A549 treated with GW870086 at 1 μM for 4 hours (cell line): ENCODE measurements around the gene EPG5. TPM values are rescaled to one million over a fixed set of nuclear protein-coding genes. Genes with fewer than 3 reads are reported as not detected.

Experiments used
- total RNA-seq: library from RNA; stranded (reverse); fragments of 200-300 nt; extraction: Qiagen RNA extraction; gene quantifications from 5 replicates; pipeline ENCODE4 v1.2.3, GENCODE V29; 2022; ENCODE audit warnings: low read depth

Gene EPG5, protein sequence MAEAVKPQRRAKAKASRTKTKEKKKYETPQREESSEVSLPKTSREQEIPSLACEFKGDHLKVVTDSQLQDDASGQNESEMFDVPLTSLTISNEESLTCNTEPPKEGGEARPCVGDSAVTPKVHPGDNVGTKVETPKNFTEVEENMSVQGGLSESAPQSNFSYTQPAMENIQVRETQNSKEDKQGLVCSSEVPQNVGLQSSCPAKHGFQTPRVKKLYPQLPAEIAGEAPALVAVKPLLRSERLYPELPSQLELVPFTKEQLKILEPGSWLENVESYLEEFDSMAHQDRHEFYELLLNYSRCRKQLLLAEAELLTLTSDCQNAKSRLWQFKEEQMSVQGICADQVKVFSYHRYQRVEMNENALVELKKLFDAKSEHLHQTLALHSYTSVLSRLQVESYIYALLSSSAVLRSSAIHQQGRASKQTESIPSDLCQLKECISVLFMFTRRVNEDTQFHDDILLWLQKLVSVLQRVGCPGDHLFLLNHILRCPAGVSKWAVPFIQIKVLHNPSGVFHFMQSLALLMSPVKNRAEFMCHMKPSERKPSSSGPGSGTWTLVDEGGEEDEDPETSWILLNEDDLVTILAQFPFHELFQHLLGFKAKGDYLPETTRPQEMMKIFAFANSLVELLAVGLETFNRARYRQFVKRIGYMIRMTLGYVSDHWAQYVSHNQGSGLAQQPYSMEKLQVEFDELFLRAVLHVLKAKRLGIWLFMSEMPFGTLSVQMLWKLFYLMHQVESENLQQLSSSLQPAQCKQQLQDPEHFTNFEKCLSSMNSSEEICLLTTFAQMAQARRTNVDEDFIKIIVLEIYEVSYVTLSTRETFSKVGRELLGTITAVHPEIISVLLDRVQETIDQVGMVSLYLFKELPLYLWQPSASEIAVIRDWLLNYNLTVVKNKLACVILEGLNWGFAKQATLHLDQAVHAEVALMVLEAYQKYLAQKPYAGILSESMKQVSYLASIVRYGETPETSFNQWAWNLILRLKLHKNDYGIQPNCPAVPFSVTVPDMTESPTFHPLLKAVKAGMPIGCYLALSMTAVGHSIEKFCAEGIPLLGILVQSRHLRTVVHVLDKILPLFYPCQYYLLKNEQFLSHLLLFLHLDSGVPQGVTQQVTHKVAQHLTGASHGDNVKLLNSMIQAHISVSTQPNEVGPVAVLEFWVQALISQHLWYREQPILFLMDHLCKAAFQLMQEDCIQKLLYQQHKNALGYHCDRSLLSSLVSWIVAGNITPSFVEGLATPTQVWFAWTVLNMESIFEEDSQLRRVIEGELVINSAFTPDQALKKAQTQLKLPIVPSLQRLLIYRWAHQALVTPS (N-terminal part only)
- 3.1 to 4.0 TPM (median 3.6 TPM) in 5 replicates for total RNA-seq

DNA sequence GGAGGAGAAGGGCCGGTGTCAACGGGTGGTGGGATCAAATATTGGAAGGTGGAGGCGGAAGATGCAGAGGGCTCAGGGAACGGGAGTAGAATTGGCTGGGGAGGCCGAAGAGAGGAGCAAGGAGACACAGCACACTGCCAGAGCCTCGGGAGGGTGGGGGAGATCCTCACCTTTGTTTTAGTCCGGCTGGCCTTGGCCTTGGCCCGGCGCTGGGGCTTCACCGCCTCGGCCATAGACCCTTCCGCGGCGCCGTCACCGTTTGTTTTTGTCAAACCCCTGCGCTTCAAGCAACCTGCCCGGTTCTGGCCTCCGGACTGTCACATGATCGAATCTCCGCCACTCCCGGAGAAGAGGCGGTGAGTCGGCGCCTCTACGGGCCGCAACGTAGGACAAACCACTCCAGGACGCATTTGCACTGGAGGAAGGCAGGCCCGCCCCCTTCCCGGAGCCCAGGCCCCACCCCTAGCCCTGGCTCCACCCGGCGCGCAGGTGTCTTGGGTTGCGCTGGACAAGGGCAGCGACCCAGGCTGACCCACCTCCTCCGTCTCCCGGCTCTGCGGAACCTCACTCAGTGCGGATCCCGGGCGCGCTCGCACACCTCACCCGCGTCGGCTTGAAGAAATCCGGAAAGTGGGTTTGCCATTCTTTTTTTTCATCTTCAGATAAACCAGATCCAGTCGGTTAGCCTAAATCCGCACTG, at the start of gene EPG5:
EPG5 (minus strand) TSS at position 323 of the 700 bp plus-strand sequence; CDS start at position 233, 90 bp downstream.

DNA sequence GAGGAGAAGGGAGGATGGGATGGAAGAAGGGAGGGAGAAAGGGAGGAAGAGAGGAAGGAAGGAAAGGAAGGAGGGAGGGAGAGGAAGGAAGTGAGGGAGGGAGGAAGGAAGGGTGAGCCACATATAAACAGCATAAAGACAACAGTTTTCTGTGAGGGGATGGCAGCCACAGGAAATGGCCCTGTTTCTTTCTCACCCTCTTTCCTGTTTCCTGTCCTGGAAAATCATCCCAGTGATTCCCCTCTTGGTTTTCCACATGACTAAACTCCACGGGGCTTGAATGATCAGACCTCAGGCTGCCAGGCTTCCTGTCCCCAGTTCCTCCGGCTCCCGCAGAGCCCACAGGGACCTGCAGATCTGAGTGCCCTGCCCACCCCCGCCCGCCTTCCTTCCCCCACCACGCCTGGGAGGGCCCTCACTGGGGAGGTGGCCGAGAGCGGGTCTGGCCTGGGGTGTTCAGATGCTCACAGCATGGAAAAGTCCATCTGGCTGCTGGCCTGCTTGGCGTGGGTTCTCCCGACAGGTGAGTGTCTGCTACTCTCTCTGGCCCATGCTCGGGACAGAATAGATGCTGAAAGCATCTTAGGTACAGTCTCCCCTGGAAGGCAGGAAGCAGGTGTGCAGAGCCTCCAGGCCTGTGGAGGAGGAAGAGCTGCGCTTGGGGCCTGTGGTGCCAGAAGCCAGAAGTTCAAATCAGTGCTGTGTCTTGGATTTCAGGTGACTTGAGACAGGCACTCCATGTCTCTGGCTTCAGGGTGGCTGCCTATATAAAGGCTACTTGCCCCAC, 141.7 kb downstream of the EPG5 start, which contains the start of gene SIGLEC15:
SIGLEC15 (plus strand) TSS at position 418 of the 787 bp plus-strand sequence; CDS start at position 472, 54 bp downstream.

Other genes with a start within 250 kb of the EPG5 start
- not detected in 5 replicates for gene SLC14A1, start 243.1 kb downstream of the EPG5 start, total RNA-seq
- gene SIGLEC15, start 141.7 kb downstream of the EPG5 start, total RNA-seq, result not detected in 5 replicates
- gene PSTPIP2, start 104.9 kb upstream of the EPG5 start, total RNA-seq, result 0.12 to 0.44 TPM (median 0.24 TPM) in 5 replicates
- gene ATP5F1A, start 131.0 kb upstream of the EPG5 start, total RNA-seq, result 304 to 327 TPM (median 322 TPM) in 5 replicates
- gene HAUS1, start 137.1 kb upstream of the EPG5 start, total RNA-seq, result 32.2 to 44.6 TPM (median 36.0 TPM) in 5 replicates